ENCODE results near the gene SYTL4.

SYTL4 gene

DNA sequence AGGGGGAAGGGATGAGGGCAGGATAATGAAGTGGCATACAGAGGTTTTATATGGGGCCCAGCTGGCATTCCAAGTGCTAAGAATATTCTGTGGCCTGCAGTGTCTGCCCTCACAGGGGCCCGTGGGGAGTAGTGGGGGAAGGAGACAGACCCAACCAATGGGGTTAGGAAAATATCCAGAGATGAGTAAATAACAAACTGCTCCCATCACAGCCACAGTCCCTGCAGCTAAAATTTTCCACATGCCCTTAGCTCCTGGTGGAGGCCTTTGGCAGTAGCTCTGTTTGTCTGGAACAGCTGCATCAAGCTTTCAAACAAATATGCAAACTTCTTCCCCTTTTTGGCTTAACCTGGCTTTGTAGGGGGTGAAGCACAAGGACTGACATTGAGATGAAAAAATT is 84.8 kb downstream of the SYTL4 start:
- DNase-seq = no peak

DNA sequence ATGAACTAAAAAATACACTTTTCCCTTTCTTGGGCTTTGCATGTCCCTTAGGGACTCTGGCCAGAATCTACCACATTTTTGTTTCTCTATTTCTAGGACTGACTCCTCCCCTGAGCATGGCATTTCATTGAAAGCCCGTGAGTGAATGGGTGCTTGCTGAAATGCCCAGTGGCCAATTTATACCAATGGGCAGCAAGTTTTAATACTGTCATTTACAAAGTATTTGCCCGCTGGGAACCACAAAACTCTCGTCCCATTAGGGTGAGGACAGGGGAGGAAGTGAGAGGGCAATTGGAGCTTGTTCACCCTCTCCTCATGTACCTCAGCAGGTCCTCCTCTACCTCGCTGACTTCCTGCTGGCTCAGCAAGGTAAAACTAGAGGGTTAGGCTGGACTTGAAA is 86.8 kb downstream of the SYTL4 start:
- no peak for DNase-seq

DNA sequence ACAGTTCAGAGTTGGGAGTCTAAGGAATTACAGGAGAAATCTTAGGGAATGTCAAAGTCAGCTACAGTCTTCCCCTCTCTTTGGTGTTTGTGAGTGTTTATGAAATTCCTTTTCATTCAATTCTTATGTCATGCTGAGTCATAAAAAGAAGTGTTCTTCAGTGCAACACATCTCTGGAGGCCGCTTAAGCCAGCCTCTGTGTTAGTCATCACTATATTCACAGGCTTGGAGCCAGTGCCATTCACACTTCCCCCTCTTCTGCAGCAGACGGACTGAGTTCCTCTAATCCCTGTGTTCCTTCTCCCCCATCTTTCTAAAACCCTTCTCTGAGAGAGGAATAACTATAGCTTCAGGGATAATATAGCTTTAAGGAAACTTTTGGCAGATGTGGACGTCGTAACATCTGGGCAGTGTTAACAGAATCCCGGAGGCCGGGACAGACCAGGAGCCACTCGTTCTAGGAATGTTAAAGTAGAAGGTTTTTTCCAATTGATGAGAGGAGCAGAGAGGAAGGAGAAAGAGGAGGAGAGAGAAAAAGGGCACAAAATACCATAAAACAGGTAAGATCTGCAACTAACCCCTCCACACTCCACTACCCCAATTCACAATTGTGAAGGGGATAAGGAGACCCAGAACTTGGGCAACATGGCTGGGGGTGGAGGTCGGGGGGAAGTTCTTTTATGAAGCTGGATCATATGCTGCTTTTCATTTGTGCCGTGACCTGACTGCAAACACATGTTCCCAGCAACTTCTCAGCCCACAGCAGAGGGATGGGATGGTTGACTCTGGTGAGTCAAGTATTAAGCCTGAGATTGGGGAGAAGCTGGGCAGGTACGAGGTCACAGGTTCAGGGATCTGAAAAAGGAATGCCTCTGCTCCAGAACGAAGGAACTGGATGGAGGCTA is 87.7 kb downstream of the SYTL4 start, which contains the start of gene SRPX2:
Gene SRPX2 (plus strand): TSS at position 244 of the 905 bp plus-strand sequence. CDS start 2,124 bp downstream, outside the sequence.
- no peak for DNase-seq

DNA sequence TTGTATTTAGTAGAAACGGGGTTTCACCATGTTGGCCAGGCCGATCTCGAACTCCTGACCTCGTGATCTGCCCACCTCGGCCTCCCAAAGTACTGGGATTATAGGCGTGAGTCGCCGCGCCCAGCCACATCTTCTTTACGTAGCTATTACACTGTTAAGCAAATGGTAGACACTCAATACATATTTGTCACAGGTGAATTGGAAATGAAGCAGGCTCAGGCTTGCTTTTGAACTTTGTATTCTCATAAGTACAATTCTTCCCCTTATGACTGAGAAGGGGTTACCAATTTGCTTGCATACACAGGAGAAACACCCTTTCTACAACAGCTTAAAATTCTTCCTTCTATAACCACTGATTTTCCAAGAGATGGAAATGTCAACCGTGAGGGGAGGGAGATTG is 88.7 kb downstream of the SYTL4 start:
- DNase-seq = no peak

DNA sequence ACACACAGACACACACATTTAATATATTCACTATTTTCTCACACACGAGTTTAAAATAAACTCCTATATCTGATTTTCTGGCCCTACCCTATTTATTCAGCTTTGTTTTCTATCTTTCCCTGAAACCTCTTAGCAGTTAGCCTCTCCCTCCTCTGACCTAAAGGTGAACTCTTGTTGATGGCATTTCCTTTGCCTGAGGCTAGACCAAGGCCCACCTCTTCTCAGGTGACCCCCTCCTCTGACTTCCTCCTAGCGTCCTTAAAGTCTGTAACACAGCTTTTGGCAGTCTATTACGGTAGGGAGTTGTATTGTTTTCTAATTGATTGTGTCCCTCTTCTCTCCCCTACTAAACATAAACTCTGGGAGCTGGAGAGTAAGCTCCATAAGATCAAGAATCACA is 89.6 kb downstream of the SYTL4 start:
- DNase-seq = no peak

DNA sequence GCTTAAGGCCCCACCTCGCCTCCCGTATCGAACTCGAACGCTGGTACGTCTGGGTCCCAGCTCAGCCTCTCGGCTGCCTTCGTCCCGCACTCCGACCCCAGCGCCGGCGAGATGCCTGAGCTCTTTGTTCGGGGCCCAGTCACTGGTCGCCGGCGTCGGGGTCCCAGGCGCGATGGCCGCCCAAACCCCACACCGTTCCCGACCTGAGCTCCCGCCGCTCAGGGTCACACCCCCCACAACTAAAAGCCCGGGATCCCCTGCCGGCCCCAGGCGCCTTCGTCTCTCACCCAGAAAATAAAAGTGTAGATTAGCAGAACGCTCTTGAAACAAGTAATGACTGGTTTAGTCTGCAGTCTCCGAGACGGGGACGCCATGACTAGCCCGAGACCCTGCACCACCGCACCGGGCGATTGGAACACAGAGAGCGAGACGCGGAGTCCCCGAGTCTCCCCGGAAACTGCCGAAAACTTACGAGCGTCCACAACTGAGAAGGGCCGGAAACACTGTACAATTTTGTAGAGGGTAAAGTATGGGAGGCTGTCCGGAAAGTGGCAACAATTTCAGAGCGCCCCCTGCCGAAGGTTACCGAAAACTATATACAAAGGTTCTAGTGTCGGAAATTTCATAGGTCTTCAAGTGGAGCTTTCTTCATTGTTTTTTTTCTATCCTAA is 95.5 kb downstream of the SYTL4 start, which contains the start of gene TSPAN6:
Gene TSPAN6 (minus strand): TSS at position 486 of the 671 bp plus-strand sequence. CDS start 112 bp downstream, at position 374.
- DNase-seq = peak; percentile 85

DNA sequence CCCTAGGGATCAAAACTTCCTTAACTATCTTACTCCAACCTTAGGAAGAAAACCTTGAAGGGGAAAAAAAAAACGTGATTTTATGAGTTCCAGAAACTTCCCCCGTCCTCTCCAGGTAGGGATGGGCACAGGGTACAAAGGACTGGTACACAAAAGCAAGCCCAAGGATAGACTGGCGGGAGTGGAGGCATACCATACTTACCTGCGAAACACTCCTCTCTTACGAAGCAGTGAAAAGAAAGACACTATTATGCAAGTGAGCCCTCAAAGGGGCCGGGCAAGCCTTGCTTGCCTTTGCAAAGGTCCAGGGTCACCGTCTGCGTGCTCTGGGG is 96.0 kb downstream of the SYTL4 start:
- no peak for DNase-seq

DNA sequence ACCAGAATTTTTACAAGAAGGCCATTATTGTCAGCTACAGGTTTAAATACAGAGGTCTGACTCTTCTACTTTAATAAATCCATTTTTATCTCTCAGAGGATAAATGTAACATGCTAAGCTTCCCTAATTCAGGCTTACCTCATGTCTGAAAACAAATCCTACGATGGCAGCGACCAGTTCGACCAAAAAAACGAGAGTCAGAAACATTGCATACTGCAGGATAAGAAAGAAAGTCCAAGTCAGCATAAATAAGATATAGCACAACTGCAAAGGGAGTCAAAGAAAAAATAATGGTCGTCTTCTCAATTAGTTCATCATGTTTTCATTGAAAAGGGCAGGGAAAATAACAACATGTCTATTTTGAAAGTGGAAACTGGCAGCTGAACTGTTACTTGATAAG is 96.9 kb downstream of the SYTL4 start:
- no peak for DNase-seq

DNA sequence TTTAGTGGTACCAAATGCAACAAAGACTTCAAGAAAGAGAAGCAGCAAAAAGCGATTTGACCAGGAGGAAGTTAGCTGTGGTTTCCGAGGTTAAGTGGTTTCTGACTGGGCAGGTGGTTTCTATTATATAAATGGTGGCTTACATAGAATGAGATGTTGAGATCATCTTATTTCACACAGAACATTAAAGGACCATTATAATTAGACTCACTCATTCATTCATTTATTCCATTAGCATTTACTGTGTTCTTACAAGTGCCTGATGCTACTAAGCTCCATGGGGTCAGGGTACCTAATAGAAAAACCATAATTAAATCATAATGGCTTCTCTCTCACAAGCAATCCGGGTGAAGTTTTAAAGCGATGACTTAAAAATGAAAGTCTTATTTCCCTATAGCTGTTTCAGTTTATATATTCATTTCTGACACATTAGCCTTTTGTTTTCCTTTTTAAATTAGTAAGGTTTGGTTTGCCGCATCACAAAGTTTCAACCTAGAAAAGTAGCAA is 105.9 kb downstream of the SYTL4 start:
- peak; percentile 68 for DNase-seq

Data from hematopoietic multipotent progenitor cell treated with erythropoietin and hydrocortisone succinate and interleukin-3 and kit ligand, for 4 days (in vitro differentiated cells).